ENCODE data around the gene GPR179. TPM values are rescaled to one million over a fixed set of nuclear protein-coding genes. Genes with fewer than 3 reads are reported as not detected.

The GPR179 gene
- total RNA-seq, 1 experiment from 2014 or later: not detected

- peak; percentile 83 for DNase-seq (ENCODE audit: low spot score)
Observed at GRCh38 chr17:38349097-38349730, 5.5 kb upstream of the GPR179 start.

GRCh38 chr17:38345743-38346142, 2.0 kb upstream of the GPR179 start:
- DNase-seq (ENCODE audit: low spot score): no peak

- no peak for DNase-seq (ENCODE audit: low spot score)
Observed at GRCh38 chr17:38344420-38344745, 627 bp upstream of the GPR179 start.

GRCh38 chr17:38342886-38343607, 709 bp downstream of the GPR179 start:
- no peak for DNase-seq (ENCODE audit: low spot score)

- DNase-seq (ENCODE audit: low spot score): peak; percentile 35
Observed at GRCh38 chr17:38341035-38341721, 2.6 kb downstream of the GPR179 start.

GRCh38 chr17:38339891-38340290, 3.9 kb downstream of the GPR179 start:
- DNase-seq (ENCODE audit: low spot score): no peak

GRCh38 chr17:38338535-38338934, 5.2 kb downstream of the GPR179 start:
- DNase-seq (ENCODE audit: low spot score): no peak

GRCh38 chr17:38338053-38338452, 5.7 kb downstream of the GPR179 start:
- no peak for DNase-seq (ENCODE audit: low spot score)

- no peak for DNase-seq (ENCODE audit: low spot score)
Observed at GRCh38 chr17:38336838-38337237, 6.9 kb downstream of the GPR179 start.

- DNase-seq (ENCODE audit: low spot score): no peak
Observed at GRCh38 chr17:38334480-38335364, 9.0 kb downstream of the GPR179 start.

GRCh38 chr17:38333635-38334295, 10.0 kb downstream of the GPR179 start:
- peak; percentile 14 for DNase-seq (ENCODE audit: low spot score)

GRCh38 chr17:38332735-38333134, 11.0 kb downstream of the GPR179 start:
- no peak for DNase-seq (ENCODE audit: low spot score)

GRCh38 chr17:38330941-38331411, 12.8 kb downstream of the GPR179 start:
- DNase-seq (ENCODE audit: low spot score): no peak

- peak; percentile 10 for DNase-seq (ENCODE audit: low spot score)
Observed at GRCh38 chr17:38329808-38330730, 13.7 kb downstream of the GPR179 start.

GRCh38 chr17:38329284-38329683, 14.5 kb downstream of the GPR179 start:
- DNase-seq (ENCODE audit: low spot score): no peak

GRCh38 chr17:38328620-38329019, 15.1 kb downstream of the GPR179 start:
- no peak for DNase-seq (ENCODE audit: low spot score)

- no peak for DNase-seq (ENCODE audit: low spot score)
Observed at GRCh38 chr17:38327936-38328335, 15.8 kb downstream of the GPR179 start.

GRCh38 chr17:38326996-38327792, 16.6 kb downstream of the GPR179 start:
- DNase-seq (ENCODE audit: low spot score): no peak

- no peak for DNase-seq (ENCODE audit: low spot score)
Observed at GRCh38 chr17:38325221-38325851, 18.4 kb downstream of the GPR179 start.
